GM12874 (cell line): Measurements from ENCODE around the gene KAT8.

Experiments used
- TF ChIP-seq, protein P1 (sequence below): IDR thresholded peaks from 2 replicates; pipeline ENCODE4 v1.5.1; 2011; ENCODE audit warnings: low read depth, mild to moderate bottlenecking, control low read depth, low read length, moderate library complexity; ENCODE audit not compliant: insufficient read depth

Gene KAT8

DNA sequence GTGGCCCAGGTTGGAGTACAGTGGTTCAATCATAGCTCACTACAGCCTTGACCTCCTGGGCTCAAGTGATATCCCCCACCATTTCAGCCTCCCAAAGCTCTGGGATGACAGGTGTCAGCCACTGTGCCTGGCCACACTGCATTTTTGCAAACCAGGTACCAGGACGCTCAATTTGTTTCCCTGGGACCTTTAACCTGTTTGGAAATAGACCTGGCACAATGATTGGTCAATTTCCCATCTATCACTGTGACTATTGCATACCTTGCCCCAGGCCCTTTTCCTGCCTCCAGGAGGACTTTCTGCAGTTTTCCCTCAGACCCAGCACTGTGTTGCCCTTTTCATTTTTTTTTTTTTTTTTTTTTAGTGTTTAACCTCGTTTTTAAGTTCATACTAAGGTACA lies 51.4 kb downstream of the KAT8 start:
- TF ChIP-seq, protein P1, sequence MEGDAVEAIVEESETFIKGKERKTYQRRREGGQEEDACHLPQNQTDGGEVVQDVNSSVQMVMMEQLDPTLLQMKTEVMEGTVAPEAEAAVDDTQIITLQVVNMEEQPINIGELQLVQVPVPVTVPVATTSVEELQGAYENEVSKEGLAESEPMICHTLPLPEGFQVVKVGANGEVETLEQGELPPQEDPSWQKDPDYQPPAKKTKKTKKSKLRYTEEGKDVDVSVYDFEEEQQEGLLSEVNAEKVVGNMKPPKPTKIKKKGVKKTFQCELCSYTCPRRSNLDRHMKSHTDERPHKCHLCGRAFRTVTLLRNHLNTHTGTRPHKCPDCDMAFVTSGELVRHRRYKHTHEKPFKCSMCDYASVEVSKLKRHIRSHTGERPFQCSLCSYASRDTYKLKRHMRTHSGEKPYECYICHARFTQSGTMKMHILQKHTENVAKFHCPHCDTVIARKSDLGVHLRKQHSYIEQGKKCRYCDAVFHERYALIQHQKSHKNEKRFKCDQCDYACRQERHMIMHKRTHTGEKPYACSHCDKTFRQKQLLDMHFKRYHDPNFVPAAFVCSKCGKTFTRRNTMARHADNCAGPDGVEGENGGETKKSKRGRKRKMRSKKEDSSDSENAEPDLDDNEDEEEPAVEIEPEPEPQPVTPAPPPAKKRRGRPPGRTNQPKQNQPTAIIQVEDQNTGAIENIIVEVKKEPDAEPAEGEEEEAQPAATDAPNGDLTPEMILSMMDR = no peak

DNA sequence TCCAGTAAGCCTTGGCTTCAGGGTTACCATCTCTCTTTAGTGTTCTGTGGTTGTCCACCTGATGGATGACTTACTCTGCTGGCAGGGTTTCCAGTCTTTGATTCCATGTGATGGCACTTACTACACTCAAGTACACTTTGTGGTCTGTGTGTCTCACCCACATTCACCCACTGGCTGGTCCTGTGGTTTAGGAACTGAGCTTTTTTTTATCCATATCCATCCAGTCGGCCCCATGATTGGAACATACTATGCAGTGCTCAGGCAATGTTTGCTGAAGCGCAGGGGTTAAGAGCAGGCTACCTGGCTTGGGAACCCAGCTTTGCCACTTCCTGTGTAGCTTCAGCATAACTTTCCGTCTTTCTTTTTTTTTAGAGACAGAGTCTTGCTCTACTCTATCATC lies 59.7 kb downstream of the KAT8 start:
- TF ChIP-seq, protein P1 = no peak

DNA sequence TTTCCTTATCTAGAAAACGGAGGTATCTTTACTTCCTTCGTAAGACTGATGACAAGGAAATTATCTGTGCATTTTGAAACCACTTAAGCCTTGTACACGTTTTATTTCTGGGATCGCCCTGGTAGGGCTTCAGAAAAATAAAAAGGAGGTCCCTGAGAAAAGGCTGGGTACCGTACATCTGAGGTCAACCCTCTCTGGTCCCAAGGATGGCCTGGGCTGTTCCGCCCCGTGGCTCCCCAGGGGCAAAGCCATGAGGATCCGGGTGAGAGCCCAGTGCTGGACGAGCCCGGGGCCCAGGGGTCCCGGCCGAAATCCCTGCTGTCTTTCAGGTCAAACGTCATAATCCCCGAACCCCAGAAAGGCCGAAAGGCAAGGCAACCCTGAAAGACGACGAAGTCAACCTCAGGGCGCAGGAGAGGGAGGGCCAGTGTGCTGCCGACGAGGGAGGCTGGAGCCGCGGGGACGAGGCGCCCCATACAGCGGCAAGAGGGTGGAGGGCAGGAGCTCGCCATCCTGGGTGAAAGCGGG lies 61.8 kb downstream of the KAT8 start:
- TF ChIP-seq, protein P1 = no peak

DNA sequence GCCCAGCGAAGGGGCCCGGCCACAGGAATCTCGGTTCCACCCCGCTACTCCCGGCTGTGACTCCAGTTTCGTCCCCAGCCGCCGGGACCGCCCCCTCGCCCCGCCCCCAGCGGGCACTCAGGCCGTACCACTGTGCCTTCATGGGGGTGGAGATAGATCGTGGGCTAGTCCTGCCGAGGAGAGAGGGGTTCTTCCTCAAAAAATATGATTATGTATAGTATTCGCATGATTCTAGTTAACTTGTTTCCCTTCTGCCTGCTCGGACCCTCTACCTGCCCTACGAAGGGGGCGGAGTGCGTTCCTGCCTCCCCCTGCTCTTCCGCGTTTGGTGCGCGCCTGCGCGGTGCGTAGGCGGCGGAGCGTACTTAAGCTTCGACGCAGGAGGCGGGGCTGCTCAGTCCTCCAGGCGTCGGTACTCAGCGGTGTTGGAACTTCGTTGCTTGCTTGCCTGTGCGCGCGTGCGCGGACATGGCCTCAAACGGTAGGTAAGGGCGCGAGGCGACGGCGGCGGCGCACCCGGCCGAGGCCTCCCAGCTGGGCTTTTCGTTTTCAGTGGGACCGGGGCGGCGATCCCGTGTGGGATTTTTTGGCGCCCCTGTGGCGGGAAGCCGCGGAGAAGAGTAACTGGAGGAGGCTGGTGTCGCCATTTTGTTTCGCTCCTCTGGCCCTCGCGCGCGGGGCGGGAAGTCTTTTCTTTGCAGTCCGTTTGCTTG lies 62.4 kb downstream of the KAT8 start, which contains the start of gene FUS:
Gene FUS (plus strand): TSS at position 393 of the 713 bp plus-strand sequence. CDS start 76 bp downstream, at position 469.
- TF ChIP-seq, protein P1 = no peak
